WTC11 (cell line): ENCODE data around the gene SGF29. TPM values are rescaled to one million over a fixed set of nuclear protein-coding genes. Genes with fewer than 3 reads are reported as not detected.

Source experiments
- ATAC-seq: fragments of 200-7000 bp; cut with Tn5 transposase; 2 replicates; pipeline ENCODE4 v1.10.0; 2021; ENCODE audit warnings: mild to moderate bottlenecking, moderate library complexity
- CTCF ChIA-PET: fragments of 300-600 bp; sonication (Branson Sonifier 250); formaldehyde crosslinking; loops from one replicate; lab custom pipeline; 2021; ENCODE audit warnings: antibody characterized with exemption; lab: Charles Lee
- POLR2A ChIA-PET: fragments of 350-600 bp; sonication (Branson Sonifier 250); formaldehyde crosslinking; loops from one replicate; lab custom pipeline; 2021; ENCODE audit warnings: antibody characterized with exemption; lab: Charles Lee
- DNase-seq: peaks from one replicate; pipeline ENCODE4 v3.0.0; 2021; ENCODE audit warnings: low spot score
- H3K27ac Mint-ChIP-seq: 2 replicates; pipeline ENCODE4 v1.8.0; 2021; ENCODE audit warnings: mixed read lengths
- H3K27me3 Mint-ChIP-seq: 2 replicates; pipeline ENCODE4 v1.8.0; 2021; ENCODE audit warnings: low read depth, mild to moderate bottlenecking, moderate library complexity, mixed read lengths
- H3K36me3 Mint-ChIP-seq: 2 replicates; pipeline ENCODE4 v1.8.0; 2021; ENCODE audit warnings: mixed read lengths
- H3K4me1 Mint-ChIP-seq: 2 replicates; pipeline ENCODE4 v1.8.0; 2022; ENCODE audit warnings: mixed read lengths
- H3K4me3 Mint-ChIP-seq: 2 replicates; pipeline ENCODE4 v1.8.0; 2021; ENCODE audit warnings: mild to moderate bottlenecking, moderate library complexity, mixed read lengths
- H3K9me3 Mint-ChIP-seq: 2 replicates; pipeline ENCODE4 v1.8.0; 2021; ENCODE audit warnings: mixed read lengths
- ATF2 ChIP-seq: sonication (generic); formaldehyde crosslinking; IDR thresholded peaks from 2 replicates; pipeline ENCODE4 v1.8.1; 2022; ENCODE audit warnings: low read depth, missing genetic modification reagents, borderline replicate concordance
- CREB1 ChIP-seq: sonication (generic); formaldehyde crosslinking; IDR thresholded peaks from 2 replicates; pipeline ENCODE4 v1.8.0; 2023; ENCODE audit warnings: mild to moderate bottlenecking, missing genetic modification reagents
- CREM ChIP-seq: sonication (generic); formaldehyde crosslinking; IDR thresholded peaks from 2 replicates; pipeline ENCODE4 v1.8.1; 2022; ENCODE audit warnings: mild to moderate bottlenecking, missing genetic modification reagents, moderate library complexity
- ELF4 ChIP-seq: sonication (generic); formaldehyde crosslinking; IDR thresholded peaks from 2 replicates; pipeline ENCODE4 v1.8.1; 2022; ENCODE audit warnings: low read depth, mild to moderate bottlenecking, moderate library complexity, missing genetic modification reagents
- ESRRA ChIP-seq: sonication (generic); formaldehyde crosslinking; IDR thresholded peaks from 2 replicates; pipeline ENCODE4 v1.8.1; 2022; ENCODE audit warnings: mild to moderate bottlenecking, missing genetic modification reagents, borderline replicate concordance
- GRHL2 ChIP-seq: fragments of 250-450 bp; sonication (Bioruptor Pico); IDR thresholded peaks from 2 replicates; pipeline ENCODE4 v1.8.0; 2022; ENCODE audit warnings: mild to moderate bottlenecking, moderate library complexity; ENCODE audit not compliant: insufficient replicate concordance, severe bottlenecking
- GTF2I ChIP-seq: fragments of 250-450 bp; sonication (Bioruptor Pico); conservative IDR thresholded peaks from 2 replicates; pipeline ENCODE4 v1.4.0; 2021; ENCODE audit warnings: mild to moderate bottlenecking
- HMGXB4 ChIP-seq: sonication (generic); formaldehyde crosslinking; IDR thresholded peaks from 2 replicates; pipeline ENCODE4 v1.8.1; 2023; ENCODE audit warnings: mild to moderate bottlenecking, moderate library complexity, missing genetic modification reagents
- JAZF1 ChIP-seq: fragments of 250-450 bp; sonication (Bioruptor Pico); IDR thresholded peaks from 2 replicates; pipeline ENCODE4 v1.9.0; 2021; ENCODE audit warnings: moderate library complexity, mild to moderate bottlenecking, inconsistent platforms
- KAT7 ChIP-seq: sonication (generic); formaldehyde crosslinking; IDR thresholded peaks from 2 replicates; pipeline ENCODE4 v1.8.1; 2023; ENCODE audit warnings: missing genetic modification reagents, mild to moderate bottlenecking, borderline replicate concordance
- MAX ChIP-seq: sonication (generic); formaldehyde crosslinking; IDR thresholded peaks from 2 replicates; pipeline ENCODE4 v1.8.0; 2022; ENCODE audit warnings: mild to moderate bottlenecking, missing genetic modification reagents
- MYBL2 ChIP-seq: sonication (generic); formaldehyde crosslinking; IDR thresholded peaks from 2 replicates; pipeline ENCODE4 v1.8.1; 2023; ENCODE audit warnings: mild to moderate bottlenecking, moderate library complexity, missing genetic modification reagents
- NFE2L1 ChIP-seq: sonication (generic); formaldehyde crosslinking; IDR thresholded peaks from 2 replicates; pipeline ENCODE4 v1.8.1; 2023; ENCODE audit warnings: missing genetic modification reagents
- NR1H2 ChIP-seq: sonication (generic); formaldehyde crosslinking; IDR thresholded peaks from 2 replicates; pipeline ENCODE4 v1.9.0; 2021; ENCODE audit warnings: mild to moderate bottlenecking, moderate library complexity, missing genetic modification reagents
- NR3C1 ChIP-seq: sonication (generic); formaldehyde crosslinking; conservative IDR thresholded peaks from 2 replicates; pipeline ENCODE4 v1.8.1; 2023; ENCODE audit warnings: low read depth, mild to moderate bottlenecking, missing genetic modification reagents
- RELA ChIP-seq: sonication (generic); formaldehyde crosslinking; IDR thresholded peaks from 2 replicates; pipeline ENCODE4 v1.8.1; 2022; ENCODE audit warnings: missing genetic modification reagents, mild to moderate bottlenecking, borderline replicate concordance
- SOX15 ChIP-seq: fragments of 250-450 bp; sonication (Bioruptor Pico); IDR thresholded peaks from 2 replicates; pipeline ENCODE4 v1.9.0; 2021; ENCODE audit warnings: mild to moderate bottlenecking
- TCF7 ChIP-seq: sonication (generic); formaldehyde crosslinking; IDR thresholded peaks from 2 replicates; pipeline ENCODE4 v1.8.0; 2022; ENCODE audit warnings: mild to moderate bottlenecking, low read depth, missing genetic modification reagents, moderate library complexity
- TEAD1 ChIP-seq: sonication (generic); formaldehyde crosslinking; IDR thresholded peaks from 2 replicates; pipeline ENCODE4 v1.8.0; 2022; ENCODE audit warnings: mild to moderate bottlenecking, missing genetic modification reagents
- ZBTB21 ChIP-seq: sonication (generic); formaldehyde crosslinking; IDR thresholded peaks from 2 replicates; pipeline ENCODE4 v1.8.1; 2023; ENCODE audit warnings: mild to moderate bottlenecking, missing genetic modification reagents, borderline replicate concordance
- ZNF512 ChIP-seq: sonication (generic); formaldehyde crosslinking; IDR thresholded peaks from 2 replicates; pipeline ENCODE4 v1.8.1; 2022; ENCODE audit warnings: missing genetic modification reagents, borderline replicate concordance
- total RNA-seq: library from RNA; stranded (reverse); gene quantifications from 3 replicates; pipeline ENCODE4 v1.2.3, GENCODE V29; 2021

Gene SGF29
- total RNA-seq, 1 experiment from 2014 or later: 15.0 TPM

- TF ChIP-seq ESRRA (CRISPR knock-in tag) (no peak), NR1H2 (CRISPR knock-in tag) (no peak), NR3C1 (CRISPR knock-in tag) (no peak), SOX15 (CRISPR knock-in tag) (no peak), ZNF512 (CRISPR knock-in tag) (no peak), TCF7 (no peak)
- H3K9me3 Mint-ChIP-seq: peaks cover 8% of the 10 kb centered on the region; the same call in 1 of the 2 replicates
- no peaks in the 10 kb centered on the region for H3K36me3 Mint-ChIP-seq
- ChIA-PET CTCF (no interaction called here), POLR2A (no interaction called here)
- no peaks in the 10 kb centered on the region; the same call in 1 of the 2 replicates for H3K27me3 Mint-ChIP-seq
- DNase-seq: no peak
- no peak for ATAC-seq
- peaks cover 9% of the 10 kb centered on the region for H3K4me1 Mint-ChIP-seq
- no peak overlapping the region for H3K4me3 Mint-ChIP-seq
- no peak overlapping the region for H3K27ac Mint-ChIP-seq
These were observed 25.3 kb upstream of the SGF29 start for GRCh38 chr16:28528463-28528867.

- H3K4me3 Mint-ChIP-seq: no peak overlapping the region
- H3K4me1 Mint-ChIP-seq: peaks cover 9% of the 10 kb centered on the region
- POLR2A ChIA-PET: no interaction called here
- no peak for TF ChIP-seq MYBL2
- no peak for TF ChIP-seq JAZF1 (CRISPR knock-in tag)
- TF ChIP-seq ATF2 (CRISPR knock-in tag): no peak
- TF ChIP-seq KAT7 (CRISPR knock-in tag): no peak
- TF ChIP-seq ZBTB21 (CRISPR knock-in tag): no peak
- no peak for TF ChIP-seq GRHL2 (CRISPR knock-in tag)
- TF ChIP-seq TEAD1 (CRISPR knock-in tag): no peak
- TF ChIP-seq RELA: no peak
- TF ChIP-seq CREM (CRISPR knock-in tag): no peak
- no peak for TF ChIP-seq HMGXB4 (CRISPR knock-in tag)
- TF ChIP-seq ELF4 (CRISPR knock-in tag): no peak
- TF ChIP-seq GTF2I (CRISPR knock-in tag): no peak
- no peak for TF ChIP-seq MAX (CRISPR knock-in tag)
- TF ChIP-seq CREB1: no peak
- TF ChIP-seq NFE2L1 (CRISPR knock-in tag): no peak
- no peak overlapping the region for H3K27ac Mint-ChIP-seq
- H3K27me3 Mint-ChIP-seq: no peaks in the 10 kb centered on the region; the same call in 1 of the 2 replicates
- peaks cover 8% of the 10 kb centered on the region; the same call in 1 of the 2 replicates for H3K9me3 Mint-ChIP-seq
- DNase-seq: no peak
- no peaks in the 10 kb centered on the region for H3K36me3 Mint-ChIP-seq
- no peak for ATAC-seq
- CTCF ChIA-PET: no interaction called here
These were observed 24.6 kb upstream of the SGF29 start for GRCh38 chr16:28529124-28529523.
